Measurements from ENCODE around the gene ZBTB42.

Gene ZBTB42

DNA sequence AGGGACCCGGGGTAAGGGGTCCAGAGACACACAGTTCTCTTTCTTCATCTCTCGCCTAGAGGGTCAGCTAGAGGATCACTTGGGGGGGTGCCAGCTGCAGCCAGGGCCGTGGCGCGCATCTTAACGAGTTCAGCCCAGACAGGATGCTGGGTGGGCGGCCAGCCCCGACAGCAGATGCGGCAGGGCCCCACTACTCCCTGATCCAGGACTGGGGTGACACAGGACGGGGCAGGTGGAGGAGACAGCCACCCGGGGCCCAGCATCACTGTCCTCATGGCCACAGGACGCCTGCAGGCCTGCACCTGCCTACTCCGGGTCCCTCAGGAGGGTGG, 18.1 kb upstream of the ZBTB42 start:
- no peaks in the 10 kb centered on the region for H3K9me3 ChIP-seq
- no peak overlapping the region for H3K4me3 ChIP-seq
- DNase-seq, result no peak
- TF ChIP-seq, protein P1, sequence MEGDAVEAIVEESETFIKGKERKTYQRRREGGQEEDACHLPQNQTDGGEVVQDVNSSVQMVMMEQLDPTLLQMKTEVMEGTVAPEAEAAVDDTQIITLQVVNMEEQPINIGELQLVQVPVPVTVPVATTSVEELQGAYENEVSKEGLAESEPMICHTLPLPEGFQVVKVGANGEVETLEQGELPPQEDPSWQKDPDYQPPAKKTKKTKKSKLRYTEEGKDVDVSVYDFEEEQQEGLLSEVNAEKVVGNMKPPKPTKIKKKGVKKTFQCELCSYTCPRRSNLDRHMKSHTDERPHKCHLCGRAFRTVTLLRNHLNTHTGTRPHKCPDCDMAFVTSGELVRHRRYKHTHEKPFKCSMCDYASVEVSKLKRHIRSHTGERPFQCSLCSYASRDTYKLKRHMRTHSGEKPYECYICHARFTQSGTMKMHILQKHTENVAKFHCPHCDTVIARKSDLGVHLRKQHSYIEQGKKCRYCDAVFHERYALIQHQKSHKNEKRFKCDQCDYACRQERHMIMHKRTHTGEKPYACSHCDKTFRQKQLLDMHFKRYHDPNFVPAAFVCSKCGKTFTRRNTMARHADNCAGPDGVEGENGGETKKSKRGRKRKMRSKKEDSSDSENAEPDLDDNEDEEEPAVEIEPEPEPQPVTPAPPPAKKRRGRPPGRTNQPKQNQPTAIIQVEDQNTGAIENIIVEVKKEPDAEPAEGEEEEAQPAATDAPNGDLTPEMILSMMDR (IDR thresholded peaks at IDR 0.05), result no peak
- intact Hi-C loops (cut with DNase I; ENCODE audit: low total_unique reads), result no loop called here
- H3K27me3 ChIP-seq, result no peaks in the 10 kb centered on the region
- peaks cover 0 to 33% (median 24%) of the 10 kb centered on the region in 4 donors for H3K4me1 ChIP-seq
- H3K27ac ChIP-seq, result no peak overlapping the region
- H3K36me3 ChIP-seq, result peaks cover 0 to 79% (median 36%) of the 10 kb centered on the region in 3 donors

DNA sequence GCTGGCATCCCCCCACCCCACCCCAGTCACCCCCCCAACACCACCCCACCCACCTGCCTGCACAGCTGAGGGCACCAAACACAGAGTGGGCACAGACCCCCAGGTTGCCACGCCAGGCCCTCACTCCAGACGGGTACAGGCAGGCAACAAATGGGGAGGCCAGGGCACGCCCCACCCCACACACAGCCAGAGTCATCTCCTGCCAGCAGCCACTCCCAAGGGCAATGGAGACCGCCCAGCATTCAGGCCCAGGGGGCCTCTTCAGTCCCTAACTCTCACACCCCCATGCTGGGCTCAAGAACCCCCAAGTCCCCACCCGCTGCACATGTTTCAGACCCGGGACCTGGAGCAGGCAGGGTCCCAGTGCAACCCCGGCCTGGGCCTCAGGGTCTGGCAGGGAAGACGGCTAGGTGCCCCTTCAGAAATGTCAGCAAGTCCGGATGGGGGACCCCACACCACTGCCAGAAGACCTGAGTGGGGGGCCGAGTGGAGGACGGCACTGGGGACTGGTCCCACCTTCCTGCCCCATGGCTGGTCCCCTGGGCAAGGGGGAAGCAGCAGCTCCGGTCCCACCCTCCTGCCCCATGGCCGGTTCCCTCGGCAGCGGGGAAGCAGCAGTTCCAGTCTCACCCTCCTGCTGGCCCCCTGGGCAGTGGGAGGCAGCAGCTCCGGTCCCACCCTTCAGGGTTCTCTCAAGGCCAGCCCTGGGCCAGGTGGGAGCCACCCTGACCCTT, 17.2 kb upstream of the ZBTB42 start:
- TF ChIP-seq, protein P1 (IDR thresholded peaks at IDR 0.05), result no peak
- Histone ChIP-seq H3K36me3 (peaks cover 0 to 79% (median 42%) of the 10 kb centered on the region in 3 donors), H3K4me1 (peaks cover 0 to 42% (median 30%) of the 10 kb centered on the region in 4 donors), H3K4me3 (no peak overlapping the region), H3K27me3 (no peaks in the 10 kb centered on the region), H3K27ac (no peak overlapping the region), H3K9me3 (no peaks in the 10 kb centered on the region)
- intact Hi-C loops (cut with DNase I; ENCODE audit: low total_unique reads), result no loop called here
- no peak for DNase-seq

DNA sequence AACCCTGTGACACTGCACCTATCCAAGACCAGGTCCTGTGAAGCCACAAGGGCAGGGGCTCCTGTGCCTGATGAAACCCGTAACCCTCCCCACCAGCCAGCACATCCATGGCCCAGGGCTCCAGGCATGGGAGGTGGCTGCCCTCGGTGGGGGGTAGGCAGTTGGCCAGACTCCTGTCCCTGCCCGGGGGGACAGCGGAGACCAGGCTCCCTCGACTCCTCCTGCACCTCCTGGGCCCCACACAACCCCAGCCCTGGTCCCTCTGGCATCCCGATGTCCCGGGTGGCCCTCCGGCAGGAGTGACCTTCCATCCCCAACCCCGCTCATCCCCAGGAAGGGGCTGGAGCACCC, 16.7 kb upstream of the ZBTB42 start:
- no peak for DNase-seq
- no peaks in the 10 kb centered on the region for H3K27me3 ChIP-seq
- H3K9me3 ChIP-seq, result no peaks in the 10 kb centered on the region
- intact Hi-C loops (cut with DNase I; ENCODE audit: low total_unique reads), result no loop called here
- H3K4me1 ChIP-seq, result peaks cover 0 to 48% (median 33%) of the 10 kb centered on the region in 4 donors
- TF ChIP-seq, protein P1 (IDR thresholded peaks at IDR 0.05), result no peak
- no peak overlapping the region for H3K27ac ChIP-seq
- no peak overlapping the region for H3K4me3 ChIP-seq
- H3K36me3 ChIP-seq, result peaks cover 0 to 79% (median 42%) of the 10 kb centered on the region in 3 donors

DNA sequence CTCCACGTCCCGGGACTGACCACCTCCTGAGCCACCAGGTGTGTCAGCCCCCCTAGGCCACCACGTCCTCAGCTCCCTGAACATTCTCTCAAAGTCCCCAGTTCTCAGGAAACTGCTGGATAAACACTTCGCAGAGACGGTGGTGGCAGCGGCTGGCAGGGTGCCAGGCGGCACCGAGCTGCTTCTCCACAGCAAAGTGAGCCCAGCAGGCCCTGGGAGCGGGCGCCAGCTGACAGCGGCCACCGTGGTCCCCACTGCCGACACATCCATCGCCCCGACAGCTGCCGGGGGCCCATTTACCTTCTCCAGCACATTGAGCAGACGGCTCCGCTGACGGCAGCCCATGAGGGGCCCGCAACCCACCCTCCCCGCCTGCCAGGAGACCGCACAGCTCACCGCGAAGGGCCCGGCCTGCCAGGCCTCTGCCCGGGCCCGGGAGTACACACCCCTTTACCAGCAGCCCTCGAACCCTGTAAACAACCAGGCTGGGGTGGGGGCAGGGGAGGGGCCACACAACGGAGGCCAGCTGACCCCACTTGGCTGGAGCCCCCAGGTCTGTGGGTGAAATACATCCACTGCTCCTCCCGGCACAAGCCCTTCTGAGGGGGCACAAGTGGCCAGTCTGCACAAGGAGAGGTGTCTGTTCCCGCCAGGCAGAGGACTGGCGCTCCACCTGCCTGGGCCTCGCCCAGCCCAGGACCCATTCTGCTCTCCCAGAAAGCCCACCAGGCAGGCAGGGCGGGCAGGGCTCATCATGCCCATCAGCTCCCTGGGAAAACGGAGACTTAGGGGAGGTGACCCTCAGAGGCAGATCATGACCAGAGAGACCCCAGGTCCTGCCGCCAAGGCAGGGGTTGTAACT, 15.8 kb upstream of the ZBTB42 start:
- Histone ChIP-seq H3K4me1 (peaks cover 0 to 56% (median 33%) of the 10 kb centered on the region in 4 donors), H3K4me3 (no peak overlapping the region), H3K36me3 (peaks cover 5 to 79% (median 43%) of the 10 kb centered on the region in 3 donors), H3K27ac (no peak overlapping the region), H3K27me3 (no peaks in the 10 kb centered on the region), H3K9me3 (no peaks in the 10 kb centered on the region)
- no peak for DNase-seq
- TF ChIP-seq, protein P1 (IDR thresholded peaks at IDR 0.05), result no peak
- intact Hi-C loops (cut with DNase I; ENCODE audit: low total_unique reads), result no loop called here

DNA sequence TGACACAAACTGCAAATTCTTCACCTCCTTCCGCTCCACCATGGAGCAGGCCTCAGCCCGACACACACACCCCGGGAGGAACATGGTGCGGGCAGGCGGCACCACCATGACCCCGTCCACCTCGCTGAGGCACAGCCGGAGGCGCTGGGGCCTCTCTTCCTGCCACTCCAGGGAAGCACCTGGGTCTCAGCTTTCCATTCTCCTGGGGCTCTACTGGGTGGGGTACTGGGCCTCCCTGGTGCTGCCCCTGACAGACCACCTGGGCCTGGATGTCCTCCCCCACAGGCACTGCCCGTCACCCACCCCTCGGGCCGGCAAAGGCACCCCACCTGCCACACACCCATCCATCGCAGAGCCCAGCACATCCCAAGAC, 15.2 kb upstream of the ZBTB42 start:
- no peaks in the 10 kb centered on the region for H3K9me3 ChIP-seq
- intact Hi-C loops (cut with DNase I; ENCODE audit: low total_unique reads), result no loop called here
- peak overlapping the region in 1 of 2 donors; percentile 25 for H3K27ac ChIP-seq
- TF ChIP-seq, protein P1 (IDR thresholded peaks at IDR 0.05), result no peak
- H3K4me3 ChIP-seq, result no peak overlapping the region
- DNase-seq, result no peak
- peaks cover 0 to 63% (median 33%) of the 10 kb centered on the region in 4 donors for H3K4me1 ChIP-seq
- H3K36me3 ChIP-seq, result peaks cover 11 to 79% (median 43%) of the 10 kb centered on the region in 3 donors
- H3K27me3 ChIP-seq, result no peaks in the 10 kb centered on the region
